ENCODE results near the gene AMOTL2.

The AMOTL2 gene

DNA sequence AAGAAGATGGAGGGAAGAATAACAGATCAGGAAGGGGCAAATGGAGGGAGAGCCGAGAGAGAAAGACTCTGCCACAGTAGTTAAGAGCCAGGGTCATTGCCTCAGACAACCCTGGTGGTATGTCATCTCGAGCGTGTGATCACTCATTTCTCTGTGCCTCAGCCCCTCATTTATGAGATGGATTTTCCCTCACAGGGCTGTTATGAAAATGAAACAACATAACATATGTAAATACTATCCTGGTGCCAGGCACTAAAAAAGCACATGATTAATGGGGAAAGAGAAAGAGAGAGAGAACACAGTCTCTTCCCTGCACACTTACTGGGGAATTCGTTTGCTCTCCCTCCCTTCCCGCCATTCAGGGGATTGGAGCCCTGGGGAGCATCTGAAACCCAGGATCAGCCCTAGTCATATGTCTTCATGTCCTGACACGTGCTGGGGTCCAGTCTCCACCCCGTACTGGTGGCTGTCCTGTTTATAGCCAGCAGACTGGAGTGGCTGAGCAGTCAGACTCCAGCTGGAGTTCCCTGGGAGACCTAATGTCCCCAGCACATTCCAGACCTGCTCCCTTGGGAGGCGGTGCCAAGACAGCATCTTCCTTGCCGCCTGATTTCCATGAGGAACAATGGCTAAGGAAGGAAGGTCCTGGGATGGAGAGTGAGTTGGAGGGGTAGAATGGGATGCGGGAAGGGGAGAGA, 14.7 kb upstream of the AMOTL2 start:
- Mint-ChIP-seq H3K4me3 (no peak overlapping the region), H3K9me3 (no peaks in the 10 kb centered on the region), H3K27me3 (peaks cover 45% of the 10 kb centered on the region), H3K27ac (no peak overlapping the region), H3K4me1 (no peaks in the 10 kb centered on the region)
- ATAC-seq (no peak), DNase-seq (no peak)

DNA sequence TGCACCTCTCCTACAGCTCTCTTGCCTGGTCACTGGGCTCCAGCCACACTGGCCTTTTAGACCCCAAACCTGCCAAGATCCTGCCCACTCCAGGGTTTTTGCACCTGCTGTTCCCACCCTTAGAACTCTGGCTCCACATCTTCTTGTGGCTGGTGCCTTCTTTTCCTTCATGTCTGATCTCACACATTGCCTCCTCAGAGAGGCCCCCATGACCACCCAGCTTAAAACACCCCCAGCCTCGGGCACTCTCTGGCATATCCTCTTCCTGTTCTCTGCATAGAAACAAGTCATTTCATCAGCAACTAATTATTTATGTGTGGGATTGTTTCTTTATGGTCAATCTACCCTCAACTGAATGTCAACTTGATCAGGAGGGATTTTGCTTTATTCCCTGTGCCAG, 14.0 kb upstream of the AMOTL2 start:
- Mint-ChIP-seq H3K27ac (no peak overlapping the region), H3K9me3 (no peaks in the 10 kb centered on the region), H3K27me3 (peaks cover 45% of the 10 kb centered on the region), H3K4me1 (no peaks in the 10 kb centered on the region), H3K4me3 (no peak overlapping the region)
- no peak for DNase-seq
- ATAC-seq = no peak

DNA sequence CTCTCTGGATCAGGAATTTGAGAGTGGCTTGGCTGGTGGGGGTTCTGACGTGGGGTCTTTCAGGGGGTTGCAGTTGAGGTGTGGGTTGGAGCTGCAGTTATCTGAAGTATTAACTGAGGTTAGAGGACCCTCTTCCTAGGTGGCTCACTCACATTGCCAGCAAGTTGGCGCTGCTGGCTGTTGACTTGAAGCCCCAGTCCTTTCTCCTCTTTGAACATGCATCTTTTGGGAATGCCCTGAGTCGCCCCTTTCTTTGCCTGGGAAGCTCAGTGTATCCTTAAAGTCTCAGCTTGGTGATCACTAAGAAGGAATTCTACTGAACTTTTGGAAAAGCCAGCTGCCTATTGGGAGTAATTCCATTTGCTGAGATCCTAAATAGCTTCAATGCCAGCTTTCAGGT, 13.0 kb upstream of the AMOTL2 start:
- Mint-ChIP-seq H3K9me3 (no peaks in the 10 kb centered on the region), H3K27ac (no peak overlapping the region), H3K4me3 (no peak overlapping the region), H3K27me3 (peaks cover 51% of the 10 kb centered on the region), H3K4me1 (no peaks in the 10 kb centered on the region)
- DNase-seq = no peak
- ATAC-seq = no peak

DNA sequence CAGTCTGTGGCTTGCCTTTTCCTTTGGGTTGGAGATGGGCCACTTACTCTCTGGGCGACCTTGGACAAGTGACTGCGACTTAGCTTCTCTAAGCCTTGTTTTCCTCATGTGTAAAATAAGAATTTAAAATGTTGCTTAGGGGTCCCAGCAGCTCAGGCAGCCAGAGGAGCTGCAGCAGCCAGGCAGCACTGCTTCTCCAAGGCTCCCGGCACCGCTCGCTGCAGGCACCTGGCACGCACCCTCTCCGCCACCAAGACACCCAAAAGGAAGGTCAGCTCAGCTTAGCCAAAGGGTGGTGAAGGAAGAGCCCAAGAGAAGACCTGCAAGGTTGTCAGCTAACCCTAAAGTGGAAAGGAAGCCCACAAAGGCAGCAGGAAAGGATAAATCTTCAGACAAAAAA, 10.7 kb upstream of the AMOTL2 start:
- no peak overlapping the region for H3K27ac Mint-ChIP-seq
- H3K4me3 Mint-ChIP-seq = no peak overlapping the region
- no peak for ATAC-seq
- H3K9me3 Mint-ChIP-seq = no peaks in the 10 kb centered on the region
- peaks cover 59% of the 10 kb centered on the region for H3K27me3 Mint-ChIP-seq
- H3K4me1 Mint-ChIP-seq = no peaks in the 10 kb centered on the region
- DNase-seq = no peak

DNA sequence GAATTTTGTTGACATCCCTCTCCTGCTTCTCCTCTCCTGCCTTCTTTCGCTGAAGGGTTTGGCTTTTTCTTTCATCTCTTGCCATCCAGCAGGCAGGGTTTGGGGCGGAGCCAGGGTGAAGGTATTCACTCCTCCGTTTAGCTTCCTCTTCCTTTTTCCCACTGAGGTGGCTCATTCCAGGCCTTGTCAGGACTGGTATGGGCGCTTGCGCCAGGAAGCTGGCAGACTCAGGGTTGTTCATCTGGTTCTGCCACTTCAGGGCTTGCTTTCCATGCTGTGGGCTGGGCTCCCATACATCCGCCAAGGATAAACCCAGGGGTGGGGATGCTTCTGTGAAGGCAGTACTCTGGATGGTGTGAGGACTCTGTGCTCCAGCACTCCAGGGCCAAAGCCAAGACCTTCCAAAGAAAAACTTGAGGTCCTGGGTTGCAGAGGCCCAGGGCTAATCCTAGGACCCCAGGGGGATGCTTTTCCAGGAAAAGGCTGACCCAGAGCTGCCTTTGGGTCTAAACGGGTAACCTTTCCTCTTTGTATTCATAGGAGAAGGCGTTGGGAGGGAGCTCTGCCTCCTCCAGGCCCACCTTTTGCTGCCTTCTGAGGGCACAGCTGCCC, 7.7 kb upstream of the AMOTL2 start:
- no peak for DNase-seq
- no peaks in the 10 kb centered on the region for H3K4me1 Mint-ChIP-seq
- no peak for ATAC-seq
- peaks cover 52% of the 10 kb centered on the region for H3K27me3 Mint-ChIP-seq
- H3K4me3 Mint-ChIP-seq = no peak overlapping the region
- H3K9me3 Mint-ChIP-seq = no peaks in the 10 kb centered on the region
- H3K27ac Mint-ChIP-seq = no peak overlapping the region

DNA sequence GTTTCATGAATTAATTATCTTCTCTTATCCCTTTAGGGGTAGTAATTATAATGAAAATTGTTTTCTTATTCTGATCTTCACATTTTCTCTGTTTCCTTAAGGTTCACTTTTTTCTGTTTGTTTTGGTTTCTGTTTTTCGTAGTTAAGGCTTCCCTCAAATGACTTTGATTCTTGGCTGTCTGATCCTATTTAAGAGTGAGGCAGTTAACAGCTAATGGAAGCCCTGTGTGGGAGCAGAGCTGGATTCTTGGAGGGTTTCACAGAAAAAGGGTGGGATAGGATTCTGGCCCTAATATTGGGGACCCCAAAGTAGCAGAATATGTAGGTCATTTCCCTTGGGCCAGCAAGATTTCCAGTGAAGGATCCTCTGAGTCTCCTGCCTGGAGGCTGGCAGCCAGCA, 6.8 kb upstream of the AMOTL2 start:
- peaks cover 60% of the 10 kb centered on the region for H3K27me3 Mint-ChIP-seq
- ATAC-seq (no peak), DNase-seq (no peak)
- no peaks in the 10 kb centered on the region for H3K9me3 Mint-ChIP-seq
- H3K4me1 Mint-ChIP-seq = no peaks in the 10 kb centered on the region
- no peak overlapping the region for H3K27ac Mint-ChIP-seq
- no peak overlapping the region for H3K4me3 Mint-ChIP-seq

DNA sequence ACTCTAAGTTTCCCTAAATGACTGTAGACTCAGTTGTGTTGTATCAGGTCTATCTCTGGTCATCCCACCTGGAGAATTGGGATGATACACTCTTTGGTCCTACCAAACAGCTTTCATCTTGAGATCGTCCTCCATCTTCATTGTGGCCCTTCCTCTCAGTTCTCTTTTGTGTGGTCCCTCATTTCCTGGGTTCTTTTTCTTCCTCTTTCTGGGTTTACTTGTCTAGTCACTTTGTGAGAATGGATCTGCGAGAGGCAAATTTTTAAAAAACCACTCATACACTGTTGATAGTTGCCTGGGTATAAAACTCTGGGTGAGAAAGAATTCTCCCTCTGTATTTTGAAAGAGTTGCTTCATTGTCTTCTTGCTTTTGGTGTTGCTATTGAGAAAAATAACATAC, 6.0 kb upstream of the AMOTL2 start:
- Mint-ChIP-seq H3K4me3 (no peak overlapping the region), H3K4me1 (peaks cover 2% of the 10 kb centered on the region), H3K9me3 (no peaks in the 10 kb centered on the region), H3K27me3 (peaks cover 69% of the 10 kb centered on the region), H3K27ac (no peak overlapping the region)
- no peak for ATAC-seq
- no peak for DNase-seq

DNA sequence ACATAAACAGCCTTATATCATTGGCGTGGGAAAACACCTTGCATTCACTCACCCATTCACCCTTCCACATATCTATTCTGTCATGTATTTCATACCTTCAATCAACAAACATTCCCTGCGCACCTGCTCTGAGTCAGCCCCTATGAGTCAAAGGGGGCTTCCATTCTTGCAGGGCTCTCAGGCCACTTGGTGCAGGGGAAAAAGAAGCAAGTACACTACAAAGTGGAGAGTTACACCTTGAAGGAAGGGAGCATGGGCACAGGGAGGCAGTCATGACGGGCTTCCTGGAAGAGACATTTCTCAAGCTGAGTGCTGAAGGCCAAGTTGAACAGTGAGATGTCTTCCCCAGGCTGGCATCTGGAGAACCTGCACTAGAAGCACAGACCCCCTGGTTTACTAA, 4.6 kb upstream of the AMOTL2 start:
- Mint-ChIP-seq H3K9me3 (no peaks in the 10 kb centered on the region), H3K4me1 (peaks cover 16% of the 10 kb centered on the region), H3K27ac (no peak overlapping the region), H3K4me3 (no peak overlapping the region), H3K27me3 (peaks cover 83% of the 10 kb centered on the region)
- ATAC-seq (no peak), DNase-seq (no peak)

DNA sequence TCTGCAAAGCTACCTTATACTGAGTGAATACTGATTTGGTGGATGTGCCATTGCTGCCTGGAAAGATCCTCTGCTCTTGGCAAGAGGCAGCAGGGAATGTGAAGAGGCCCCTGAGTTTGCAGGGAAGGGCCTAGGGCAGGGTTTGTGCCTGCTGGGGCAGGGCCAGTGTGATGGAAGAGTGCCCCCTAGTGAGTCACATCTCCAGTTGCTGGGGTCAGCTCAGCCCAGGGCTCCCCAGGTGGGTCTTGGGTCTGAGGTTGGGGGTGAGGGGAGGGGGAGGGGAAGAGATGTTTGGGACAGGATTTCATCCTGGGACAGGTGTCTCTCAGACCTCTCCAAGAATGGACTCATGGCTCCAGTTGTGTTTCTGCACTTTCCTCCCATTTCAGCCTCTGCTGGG, 4.1 kb upstream of the AMOTL2 start:
- H3K4me3 Mint-ChIP-seq = no peak overlapping the region
- H3K4me1 Mint-ChIP-seq = peaks cover 16% of the 10 kb centered on the region
- H3K9me3 Mint-ChIP-seq = no peaks in the 10 kb centered on the region
- peaks cover 87% of the 10 kb centered on the region for H3K27me3 Mint-ChIP-seq
- H3K27ac Mint-ChIP-seq = no peak overlapping the region
- peak; percentile 39 for ATAC-seq
- DNase-seq = no peak

DNA sequence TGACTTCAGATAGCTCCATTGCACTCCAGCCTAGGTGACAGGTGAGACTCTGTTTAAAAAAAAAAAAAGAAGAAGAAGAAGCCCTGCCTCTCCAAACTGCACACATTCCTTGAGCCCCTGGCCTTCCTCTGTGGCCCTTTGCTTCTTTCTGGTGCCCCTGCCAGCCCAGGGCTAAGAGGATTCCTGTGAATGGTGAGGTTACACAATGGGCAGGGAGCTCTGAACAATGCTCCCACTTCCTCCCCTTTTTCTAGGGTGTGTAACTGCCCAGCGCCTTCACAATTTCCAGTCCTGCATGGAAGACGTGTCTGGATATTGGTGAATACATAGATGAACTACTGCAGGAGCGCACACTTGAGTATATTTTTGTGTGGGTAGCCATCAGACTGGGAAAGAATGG, 3.6 kb upstream of the AMOTL2 start:
- H3K27ac Mint-ChIP-seq = no peak overlapping the region
- peaks cover 91% of the 10 kb centered on the region for H3K27me3 Mint-ChIP-seq
- H3K9me3 Mint-ChIP-seq = no peaks in the 10 kb centered on the region
- DNase-seq (no peak), ATAC-seq (no peak)
- peaks cover 16% of the 10 kb centered on the region for H3K4me1 Mint-ChIP-seq
- no peak overlapping the region for H3K4me3 Mint-ChIP-seq

DNA sequence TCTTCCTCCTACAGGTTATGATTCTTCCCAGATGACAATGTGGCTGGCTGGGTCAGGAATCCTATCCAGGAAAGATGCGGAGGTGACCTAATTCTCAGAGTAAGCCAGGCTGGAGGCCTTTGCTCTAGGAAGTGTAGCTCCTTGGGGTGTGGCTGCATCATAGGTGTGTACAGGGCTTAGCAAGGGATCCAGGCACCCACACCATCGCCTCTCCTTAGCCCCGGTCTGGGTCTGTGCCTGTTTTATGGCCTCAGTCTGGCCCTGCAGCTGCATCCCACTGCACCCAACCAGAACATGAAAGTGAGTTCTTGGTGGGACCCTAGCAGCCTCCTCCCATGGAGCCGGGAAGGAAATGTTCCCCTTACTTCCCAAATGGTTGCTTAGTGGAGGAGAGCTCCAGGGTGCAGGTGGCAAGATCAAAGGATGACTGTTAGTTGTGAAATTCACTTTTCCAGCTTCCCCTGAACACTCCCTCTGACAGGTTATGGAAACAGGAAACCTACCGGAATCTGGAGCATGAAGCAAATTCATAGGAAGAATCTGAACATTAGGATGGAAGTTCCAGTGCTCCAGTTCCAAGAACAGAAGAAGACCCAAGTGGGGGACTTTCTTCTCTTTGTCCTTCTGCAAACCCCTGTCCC, 2.7 kb upstream of the AMOTL2 start:
- Mint-ChIP-seq H3K27ac (no peak overlapping the region), H3K4me3 (no peak overlapping the region), H3K27me3 (peaks cover 91% of the 10 kb centered on the region), H3K9me3 (no peaks in the 10 kb centered on the region), H3K4me1 (peaks cover 16% of the 10 kb centered on the region)
- DNase-seq = no peak
- no peak for ATAC-seq

DNA sequence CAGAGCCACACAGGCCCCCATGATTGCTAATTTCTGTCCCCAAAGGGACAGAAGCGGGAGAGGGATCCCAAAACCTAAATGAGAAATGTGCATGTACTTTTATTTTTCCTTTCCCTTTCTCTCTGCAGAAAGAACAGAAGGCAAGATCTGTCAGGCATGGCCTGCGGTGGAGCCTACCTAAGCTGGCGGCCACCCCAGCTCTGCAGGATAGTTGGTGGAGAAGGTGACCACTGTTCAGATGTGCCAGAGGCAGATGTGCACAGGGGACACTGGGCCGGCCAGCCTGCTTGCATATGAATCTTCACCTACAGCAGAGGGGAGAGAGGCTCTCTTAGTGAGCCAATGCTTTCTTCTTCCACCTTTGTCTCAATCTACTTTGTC, 2.1 kb upstream of the AMOTL2 start:
- DNase-seq (no peak), ATAC-seq (no peak)
- Mint-ChIP-seq H3K9me3 (no peaks in the 10 kb centered on the region), H3K27ac (no peak overlapping the region), H3K27me3 (peaks cover 90% of the 10 kb centered on the region), H3K4me1 (peaks cover 16% of the 10 kb centered on the region), H3K4me3 (no peak overlapping the region)

DNA sequence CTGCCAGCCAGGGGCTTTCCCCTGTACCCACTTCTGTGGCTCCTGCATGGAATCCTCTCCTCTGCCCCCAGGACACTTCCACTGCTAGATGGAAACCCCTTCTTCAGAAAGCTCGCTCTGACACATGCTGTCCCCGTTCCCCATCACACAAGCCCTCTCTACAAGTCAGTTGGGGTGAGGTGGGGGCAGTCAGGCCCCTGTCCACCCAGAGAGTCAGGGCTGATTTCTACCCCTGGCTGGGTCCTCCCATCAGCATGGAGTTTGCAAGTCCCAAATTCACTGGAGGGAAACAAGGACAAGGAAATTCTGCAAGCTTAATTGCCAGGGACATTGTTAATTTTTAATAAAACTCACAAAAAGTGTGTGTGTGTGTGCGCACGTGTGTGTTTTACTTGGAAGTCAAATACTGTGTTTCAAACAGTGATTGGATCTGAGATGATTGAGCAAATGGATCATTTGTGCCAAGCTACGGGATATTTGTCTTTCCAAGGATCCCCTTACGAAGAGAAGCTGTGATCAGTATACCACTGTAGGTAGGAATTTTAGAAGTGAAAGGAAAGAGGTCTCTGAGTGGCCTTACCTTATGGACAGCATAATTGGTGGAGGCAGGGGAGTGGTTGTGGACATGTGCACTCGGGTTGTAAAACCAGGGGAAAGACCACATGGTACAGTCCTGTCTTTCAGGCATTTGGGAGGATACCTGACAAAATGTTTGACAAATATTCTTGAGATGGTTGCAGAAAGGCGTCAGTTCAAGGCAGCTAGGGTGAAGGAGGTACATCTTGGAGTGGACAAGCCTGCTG, 1.5 kb upstream of the AMOTL2 start:
- Mint-ChIP-seq H3K27me3 (peaks cover 89% of the 10 kb centered on the region), H3K4me1 (peaks cover 16% of the 10 kb centered on the region), H3K4me3 (peak overlapping the region; percentile 16 to 38), H3K27ac (no peak overlapping the region), H3K9me3 (no peaks in the 10 kb centered on the region)
- ATAC-seq (no peak), DNase-seq (no peak)

DNA sequence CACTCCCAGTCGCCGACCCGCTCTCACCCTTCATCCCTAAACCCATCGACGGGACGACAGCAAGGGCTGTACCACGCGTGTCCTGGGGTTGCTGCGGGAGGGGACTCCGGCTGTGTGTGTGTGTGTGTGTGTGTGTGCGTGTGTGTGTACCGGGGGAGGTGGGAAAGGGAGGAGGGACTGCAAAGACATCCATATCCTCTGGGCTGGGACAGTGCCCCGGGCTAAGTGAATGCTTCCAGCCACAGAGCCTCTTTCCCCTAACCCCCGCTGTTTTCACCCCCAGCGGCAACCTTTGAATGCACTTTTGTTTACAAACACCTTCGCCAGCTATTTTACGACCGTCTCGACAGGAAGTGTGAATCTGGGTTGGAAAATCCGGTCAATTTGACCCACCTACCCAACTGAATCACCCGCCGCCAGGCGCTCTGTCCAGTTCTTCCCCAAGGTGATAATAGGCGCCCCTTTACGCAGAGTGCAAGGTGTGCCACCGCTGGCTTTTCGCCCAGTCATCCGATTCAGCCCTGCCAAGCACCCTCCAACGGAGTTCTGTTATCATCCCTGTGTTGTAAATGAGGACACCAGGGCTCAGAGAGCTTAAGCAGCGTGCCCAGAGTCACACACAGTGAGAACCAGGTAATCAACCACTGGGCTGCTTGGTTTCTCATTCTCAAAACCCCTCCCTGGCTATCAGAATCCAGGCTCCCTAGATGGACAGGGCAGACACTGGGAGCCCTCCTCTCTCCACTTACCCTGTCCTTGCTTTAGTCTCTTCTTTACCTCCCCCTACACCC, 739 bp upstream of the AMOTL2 start:
- Mint-ChIP-seq H3K9me3 (no peaks in the 10 kb centered on the region), H3K4me1 (peaks cover 16% of the 10 kb centered on the region), H3K4me3 (peak overlapping the region; percentile 81 to 83), H3K27ac (no peak overlapping the region), H3K27me3 (peaks cover 81% of the 10 kb centered on the region)
- DNase-seq (no peak), ATAC-seq (peak; percentile 27)
